ENCODE data around the gene CDKN2B-AS1.

GRCh38 chr9:21991072-21991959 is 3.3 kb upstream of the CDKN2B-AS1 start:
- TF ChIP-seq PRDM15 (CRISPR knock-in tag; IDR thresholded peaks at IDR 0.05), result no peak
- no peak for TF ChIP-seq GTF2I (CRISPR knock-in tag; conservative IDR thresholded peaks at IDR 0.05)
- TF ChIP-seq E2F1 (CRISPR knock-in tag; IDR thresholded peaks at IDR 0.05), result no peak
- no peak for TF ChIP-seq ZNF532 (CRISPR knock-in tag; IDR thresholded peaks at IDR 0.05; ENCODE audit: borderline replicate concordance)
- TF ChIP-seq FOXK1 (CRISPR knock-in tag; IDR thresholded peaks at IDR 0.05), result no peak
- TF ChIP-seq CTCF (IDR thresholded peaks at IDR 0.05), result no peak
- no peak for TF ChIP-seq ATF3 (CRISPR knock-in tag; conservative IDR thresholded peaks at IDR 0.05)
- TF ChIP-seq ATF2 (CRISPR knock-in tag; IDR thresholded peaks at IDR 0.05; ENCODE audit: borderline replicate concordance, low read depth), result no peak
